Mesothelial cell of epicardium (in vitro differentiated cells): Measurements from ENCODE around the gene MAGEA11. TPM values are rescaled to one million over a fixed set of nuclear protein-coding genes. Genes with fewer than 3 reads are reported as not detected.
"Not testable (repeated sequence)": the region's sequence is repeated elsewhere in the genome, so short reads cannot be mapped to it uniquely, and the experiment has no call there.

Experiments
- DNase-seq, 2 experiments: peaks; one replicate each; pipeline ENCODE4 v3.0.0; 2021; ENCODE audit warnings: low spot score in 2 of 2; ENCODE audit not compliant: unreplicated experiment in 2 of 2
- H3K27ac Mint-ChIP-seq: 2 replicates; pipeline ENCODE4 v1.8.0; 2021; ENCODE audit warnings: mixed read lengths
- H3K27me3 Mint-ChIP-seq: 2 replicates; pipeline ENCODE4 v1.8.0; 2021; ENCODE audit warnings: low read depth, mixed read lengths
- H3K36me3 Mint-ChIP-seq: 2 replicates; pipeline ENCODE4 v1.8.0; 2021; ENCODE audit warnings: mixed read lengths
- H3K4me1 Mint-ChIP-seq: 2 replicates; pipeline ENCODE4 v1.8.0; 2021; ENCODE audit warnings: mixed read lengths
- H3K4me3 Mint-ChIP-seq: 2 replicates; pipeline ENCODE4 v1.8.0; 2021; ENCODE audit warnings: mild to moderate bottlenecking, moderate library complexity, mixed read lengths
- H3K9me3 Mint-ChIP-seq: 2 replicates; pipeline ENCODE4 v1.8.0; 2021; ENCODE audit warnings: mixed read lengths
- total RNA-seq: library from RNA; stranded (reverse); gene quantifications from 3 replicates; pipeline ENCODE4 v1.2.1, GENCODE V29; 2021
- TF ChIP-seq, protein P1 (sequence below): fragments of 200-600 bp; sonication (generic); IDR thresholded peaks from one replicate; pipeline ENCODE4 v1.5.0; 2021; ENCODE audit warnings: antibody characterized with exemption; ENCODE audit not compliant: unreplicated experiment

The MAGEA11 gene
- not detected in 3 replicates for total RNA-seq

DNA sequence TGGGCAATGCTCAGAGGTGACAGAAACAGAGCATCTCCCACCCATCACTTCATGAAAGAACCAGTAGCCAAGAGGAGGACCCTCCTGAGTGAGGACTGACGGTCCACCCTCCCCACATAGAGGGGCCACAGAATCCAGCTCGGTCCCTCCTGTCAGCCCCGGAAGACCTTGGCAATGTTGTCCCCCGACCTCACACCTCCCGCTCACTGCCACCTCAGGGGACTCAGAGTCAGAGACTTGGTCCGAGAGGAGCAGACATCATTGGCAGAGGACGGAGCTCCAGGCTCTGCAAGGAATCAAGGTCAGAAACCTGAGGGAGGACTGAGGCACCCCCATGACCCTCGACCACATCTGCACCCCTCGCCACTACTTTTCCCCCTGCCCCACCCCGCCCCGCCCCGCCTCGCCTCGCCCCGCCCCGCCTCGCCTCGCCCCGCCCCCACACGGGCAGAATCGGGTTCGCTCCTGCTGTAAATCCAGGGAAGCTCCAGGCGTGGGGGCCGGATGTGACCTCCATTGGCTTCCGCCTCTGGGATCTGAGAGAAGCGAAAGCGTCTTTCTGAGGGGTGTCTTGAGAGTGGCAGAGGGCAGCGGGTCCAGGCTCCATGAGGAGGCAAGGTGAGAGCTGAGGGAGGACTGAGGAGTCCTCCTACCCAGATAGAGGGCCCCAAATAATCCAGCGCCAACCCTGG, at the start of gene MAGEA11:
TSS of gene MAGEA11 (plus strand) at position 516 of the 692 bp plus-strand sequence. CDS start 1,100 bp downstream, outside the sequence.
- Mint-ChIP-seq H3K9me3 (peaks cover 16% of the 10 kb centered on the region), H3K4me1 (no peaks in the 10 kb centered on the region), H3K27ac (no peak within 1 kb of the TSS), H3K27me3 (no peaks in the 10 kb centered on the region), H3K36me3 (no peaks in the 10 kb centered on the region), H3K4me3 (no peak within 1 kb of the TSS)
- TF ChIP-seq, protein P1, sequence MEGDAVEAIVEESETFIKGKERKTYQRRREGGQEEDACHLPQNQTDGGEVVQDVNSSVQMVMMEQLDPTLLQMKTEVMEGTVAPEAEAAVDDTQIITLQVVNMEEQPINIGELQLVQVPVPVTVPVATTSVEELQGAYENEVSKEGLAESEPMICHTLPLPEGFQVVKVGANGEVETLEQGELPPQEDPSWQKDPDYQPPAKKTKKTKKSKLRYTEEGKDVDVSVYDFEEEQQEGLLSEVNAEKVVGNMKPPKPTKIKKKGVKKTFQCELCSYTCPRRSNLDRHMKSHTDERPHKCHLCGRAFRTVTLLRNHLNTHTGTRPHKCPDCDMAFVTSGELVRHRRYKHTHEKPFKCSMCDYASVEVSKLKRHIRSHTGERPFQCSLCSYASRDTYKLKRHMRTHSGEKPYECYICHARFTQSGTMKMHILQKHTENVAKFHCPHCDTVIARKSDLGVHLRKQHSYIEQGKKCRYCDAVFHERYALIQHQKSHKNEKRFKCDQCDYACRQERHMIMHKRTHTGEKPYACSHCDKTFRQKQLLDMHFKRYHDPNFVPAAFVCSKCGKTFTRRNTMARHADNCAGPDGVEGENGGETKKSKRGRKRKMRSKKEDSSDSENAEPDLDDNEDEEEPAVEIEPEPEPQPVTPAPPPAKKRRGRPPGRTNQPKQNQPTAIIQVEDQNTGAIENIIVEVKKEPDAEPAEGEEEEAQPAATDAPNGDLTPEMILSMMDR = no peak
- DNase-seq = no peak

- H3K9me3 Mint-ChIP-seq, H3K27me3 Mint-ChIP-seq, H3K27ac Mint-ChIP-seq, H3K36me3 Mint-ChIP-seq, H3K4me1 Mint-ChIP-seq, DNase-seq, H3K4me3 Mint-ChIP-seq: not testable (repeated sequence)
These were observed 36.8 kb upstream of the MAGEA11 start for GRCh38 chrX:149675088-149675487.

DNA sequence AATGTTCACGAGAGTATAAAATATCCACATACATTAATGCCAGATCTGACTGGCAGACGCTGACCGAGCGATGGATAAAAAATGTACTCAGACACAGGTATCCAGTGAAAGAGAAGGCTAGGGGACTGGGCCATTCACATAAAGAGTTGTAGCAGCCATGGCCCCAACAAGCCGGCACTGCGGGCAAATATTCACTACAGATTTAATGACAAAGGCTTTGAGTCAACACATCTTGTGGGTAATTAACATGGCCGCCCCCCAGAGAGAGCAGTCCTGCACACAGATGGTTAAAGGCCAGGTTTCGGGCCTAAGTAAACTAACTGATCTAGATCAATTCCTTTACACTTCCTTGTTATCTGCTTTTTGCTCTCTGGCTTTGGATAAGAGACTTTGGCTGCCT, 36.3 kb upstream of the MAGEA11 start:
- not testable (repeated sequence) for H3K36me3 Mint-ChIP-seq, H3K9me3 Mint-ChIP-seq, DNase-seq, H3K4me1 Mint-ChIP-seq, H3K4me3 Mint-ChIP-seq, H3K27me3 Mint-ChIP-seq, H3K27ac Mint-ChIP-seq

DNA sequence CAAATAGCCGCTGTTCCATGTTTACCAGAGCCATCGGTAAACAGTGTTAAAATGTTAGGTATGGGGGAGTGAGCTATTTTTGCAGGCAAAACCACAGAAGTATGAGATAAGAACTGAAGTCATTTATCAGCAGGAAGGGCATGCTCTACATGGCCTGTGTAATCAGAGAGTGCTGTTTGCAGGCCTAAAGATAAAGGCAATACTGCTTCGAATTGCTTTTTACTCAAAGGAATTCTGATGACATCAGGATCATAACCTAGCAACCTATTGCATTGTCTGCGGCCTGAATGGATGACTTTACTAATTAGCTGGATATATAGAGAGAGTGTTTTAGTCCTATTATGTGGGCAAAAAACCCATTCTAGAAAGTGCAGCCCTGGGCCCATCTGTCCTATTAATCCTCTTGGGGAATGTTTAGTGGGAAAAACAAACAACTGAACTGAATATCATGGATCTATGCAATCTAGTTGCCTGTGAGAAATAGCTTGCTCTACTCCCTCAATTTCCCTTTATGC, 32.6 kb upstream of the MAGEA11 start:
- not testable (repeated sequence) for H3K4me1 Mint-ChIP-seq
- peaks cover 15% of the 10 kb centered on the region for H3K9me3 Mint-ChIP-seq

GRCh38 chrX:149681182-149681581, 30.7 kb upstream of the MAGEA11 start:
- DNase-seq = no peak
- H3K27ac Mint-ChIP-seq = no peak overlapping the region
- peaks cover 24% of the 10 kb centered on the region for H3K9me3 Mint-ChIP-seq
- peaks cover 6% of the 10 kb centered on the region for H3K4me1 Mint-ChIP-seq
- H3K36me3 Mint-ChIP-seq = no peaks in the 10 kb centered on the region
- H3K27me3 Mint-ChIP-seq = no peaks in the 10 kb centered on the region
- H3K4me3 Mint-ChIP-seq = no peak overlapping the region
- TF ChIP-seq, protein P1 = no peak

More for the DNA sequence above, 32.6 kb upstream of the MAGEA11 start:
- not testable (repeated sequence) for H3K27ac Mint-ChIP-seq, H3K36me3 Mint-ChIP-seq, H3K4me3 Mint-ChIP-seq, DNase-seq, H3K27me3 Mint-ChIP-seq

DNA sequence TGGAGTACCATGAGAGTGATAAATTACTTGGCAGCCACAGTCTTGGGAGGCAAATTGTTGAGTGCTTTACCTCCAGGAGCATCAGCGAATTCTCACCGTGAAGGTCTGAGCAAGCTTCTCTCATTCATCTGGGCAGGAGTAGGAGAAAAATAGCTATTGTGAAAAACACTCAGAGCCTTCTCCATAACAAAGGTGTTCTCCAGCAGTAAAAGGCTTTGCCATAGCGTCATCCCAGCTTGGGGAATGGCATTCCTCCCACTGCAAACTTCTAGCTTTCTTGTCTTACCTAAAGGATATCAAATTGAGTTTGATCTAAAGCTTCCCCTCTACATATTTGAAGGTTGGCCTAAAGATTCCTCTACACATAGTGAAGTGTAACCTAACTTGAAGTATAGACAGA, 29.8 kb upstream of the MAGEA11 start:
- no peaks in the 10 kb centered on the region for H3K36me3 Mint-ChIP-seq
- DNase-seq = no peak
- H3K4me3 Mint-ChIP-seq = no peak overlapping the region
- H3K27ac Mint-ChIP-seq = no peak overlapping the region
- H3K4me1 Mint-ChIP-seq = peaks cover 6% of the 10 kb centered on the region
- no peaks in the 10 kb centered on the region for H3K27me3 Mint-ChIP-seq
- peaks cover 33% of the 10 kb centered on the region for H3K9me3 Mint-ChIP-seq
- TF ChIP-seq, protein P1 = no peak

DNA sequence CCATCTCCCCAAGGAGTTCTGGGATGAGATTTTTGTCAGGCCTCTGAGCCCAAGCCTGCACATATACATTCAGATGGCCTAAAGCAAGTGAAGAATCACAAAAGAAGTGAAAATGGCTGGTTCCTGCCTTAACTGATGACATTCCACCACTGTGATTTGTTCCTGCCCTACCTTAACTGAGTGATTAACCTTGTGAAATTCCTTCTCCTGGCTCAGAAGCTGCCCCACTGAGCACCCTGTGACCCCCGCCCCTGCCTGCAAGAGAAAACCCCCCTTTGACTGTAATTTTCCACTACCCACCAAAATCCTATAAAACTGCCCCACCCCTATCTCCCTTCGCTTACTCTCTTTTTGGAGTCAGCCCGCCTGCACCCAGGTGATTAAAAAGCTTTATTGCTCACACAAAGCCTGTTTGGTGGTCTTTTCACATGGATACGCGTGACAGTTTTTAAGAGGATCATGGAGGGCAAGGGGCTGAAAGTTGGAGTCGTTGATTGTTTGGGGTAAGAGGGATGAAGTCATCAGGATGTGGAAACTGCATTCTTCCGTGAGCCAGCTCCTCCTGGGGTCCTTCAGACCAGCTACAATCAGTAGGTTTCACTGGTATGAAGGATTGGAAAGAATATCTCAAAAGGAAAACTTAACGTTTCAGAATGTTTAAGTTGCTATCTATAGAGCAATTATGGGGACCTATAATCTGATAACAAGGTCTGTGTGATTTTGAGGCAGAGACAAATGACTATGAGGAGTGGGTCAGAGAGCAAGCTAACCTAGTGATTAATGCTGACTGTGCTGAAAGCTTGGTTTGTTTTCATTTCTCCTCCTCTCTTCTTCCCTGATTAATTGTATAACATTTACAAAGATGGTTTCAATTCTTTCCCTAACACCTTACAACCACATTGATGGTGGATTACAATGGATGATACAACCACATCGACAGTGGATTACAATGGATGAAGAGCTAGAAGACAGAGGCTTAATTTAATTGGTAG, 28.6 kb upstream of the MAGEA11 start:
- Mint-ChIP-seq H3K9me3 (peaks cover 39% of the 10 kb centered on the region), H3K27ac (no peak overlapping the region), H3K27me3 (no peaks in the 10 kb centered on the region), H3K4me1 (peaks cover 6% of the 10 kb centered on the region), H3K36me3 (no peaks in the 10 kb centered on the region), H3K4me3 (no peak overlapping the region)
- DNase-seq = no peak
- TF ChIP-seq, protein P1 = no peak
